ENCODE data around the gene TSHZ2.

DNA sequence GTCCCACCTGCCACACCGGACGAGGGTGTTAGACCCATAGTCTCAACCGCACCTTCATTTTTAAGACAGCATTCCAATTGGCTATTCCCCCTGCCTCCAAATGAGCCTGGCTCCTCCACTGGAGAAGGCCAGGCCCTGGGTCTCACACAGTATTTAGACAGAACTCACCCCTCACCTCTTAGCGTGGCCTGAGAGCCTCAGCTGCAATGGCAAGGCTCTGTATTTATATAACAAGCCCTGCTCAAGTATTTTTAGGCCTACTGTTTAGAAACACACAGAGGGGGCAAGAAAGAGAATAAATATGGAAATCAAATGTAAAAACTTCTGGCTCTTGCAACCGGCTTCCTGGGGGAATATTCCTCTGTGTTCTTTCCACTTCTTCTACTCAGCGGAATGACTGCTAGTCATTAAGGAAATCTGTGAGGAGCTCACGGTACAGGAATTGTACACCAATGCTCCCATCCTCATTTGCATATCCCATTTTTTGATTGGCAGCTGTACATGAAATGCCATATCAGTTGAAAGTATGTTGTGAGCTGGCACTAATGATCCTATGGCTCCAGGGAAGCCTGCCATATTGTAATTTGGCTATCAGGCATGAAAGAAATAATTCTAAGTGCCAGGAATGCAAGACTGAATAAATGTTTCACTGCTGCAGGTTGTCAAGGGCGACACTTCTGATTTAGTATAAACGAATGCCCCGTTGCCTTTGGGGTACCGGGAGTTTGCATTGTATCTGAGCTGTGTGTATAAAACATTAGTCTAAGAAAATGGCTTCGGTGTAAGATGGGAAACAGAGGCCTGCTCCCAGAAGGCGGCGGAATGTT is 414.0 kb downstream of the TSHZ2 start:
- TF ChIP-seq, protein P1, sequence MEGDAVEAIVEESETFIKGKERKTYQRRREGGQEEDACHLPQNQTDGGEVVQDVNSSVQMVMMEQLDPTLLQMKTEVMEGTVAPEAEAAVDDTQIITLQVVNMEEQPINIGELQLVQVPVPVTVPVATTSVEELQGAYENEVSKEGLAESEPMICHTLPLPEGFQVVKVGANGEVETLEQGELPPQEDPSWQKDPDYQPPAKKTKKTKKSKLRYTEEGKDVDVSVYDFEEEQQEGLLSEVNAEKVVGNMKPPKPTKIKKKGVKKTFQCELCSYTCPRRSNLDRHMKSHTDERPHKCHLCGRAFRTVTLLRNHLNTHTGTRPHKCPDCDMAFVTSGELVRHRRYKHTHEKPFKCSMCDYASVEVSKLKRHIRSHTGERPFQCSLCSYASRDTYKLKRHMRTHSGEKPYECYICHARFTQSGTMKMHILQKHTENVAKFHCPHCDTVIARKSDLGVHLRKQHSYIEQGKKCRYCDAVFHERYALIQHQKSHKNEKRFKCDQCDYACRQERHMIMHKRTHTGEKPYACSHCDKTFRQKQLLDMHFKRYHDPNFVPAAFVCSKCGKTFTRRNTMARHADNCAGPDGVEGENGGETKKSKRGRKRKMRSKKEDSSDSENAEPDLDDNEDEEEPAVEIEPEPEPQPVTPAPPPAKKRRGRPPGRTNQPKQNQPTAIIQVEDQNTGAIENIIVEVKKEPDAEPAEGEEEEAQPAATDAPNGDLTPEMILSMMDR (IDR thresholded peaks at IDR 0.05), result no peak
- TF ChIP-seq POLR2A (IDR thresholded peaks at IDR 0.05), result no peak

Measured in heart left ventricle (tissue), 13 donors.